Astrocyte of the cerebellum (primary cell): ENCODE measurements around the gene CFAP161.

Source experiments
- DNase-seq: peaks from one replicate; pipeline ENCODE4 v3.0.0-alpha.2; 2011; ENCODE audit warnings: low read depth
- H3K4me3 ChIP-seq: 2 replicates; pipeline ENCODE4 v1.5.1; 2011; ENCODE audit warnings: mild to moderate bottlenecking, low read depth, low read length, moderate library complexity
- CTCF ChIP-seq: IDR thresholded peaks from 2 replicates; pipeline ENCODE4 v1.5.1; 2012; ENCODE audit warnings: low read length, low read depth, moderate library complexity, mild to moderate bottlenecking; ENCODE audit errors: missing control alignments
- in situ Hi-C: cut with HindIII; loops from 2 replicates; pipeline ENCODE4 v1.10.0; 2017; ENCODE audit warnings: low sequenced_read_pairs

CFAP161 gene

GRCh38 chr15:81161160-81161673 lies 27.1 kb downstream of the CFAP161 start:
- no peak overlapping the region for H3K4me3 ChIP-seq
- in situ Hi-C loops = no loop called here
- no peak for DNase-seq
- TF ChIP-seq CTCF = no peak

DNA sequence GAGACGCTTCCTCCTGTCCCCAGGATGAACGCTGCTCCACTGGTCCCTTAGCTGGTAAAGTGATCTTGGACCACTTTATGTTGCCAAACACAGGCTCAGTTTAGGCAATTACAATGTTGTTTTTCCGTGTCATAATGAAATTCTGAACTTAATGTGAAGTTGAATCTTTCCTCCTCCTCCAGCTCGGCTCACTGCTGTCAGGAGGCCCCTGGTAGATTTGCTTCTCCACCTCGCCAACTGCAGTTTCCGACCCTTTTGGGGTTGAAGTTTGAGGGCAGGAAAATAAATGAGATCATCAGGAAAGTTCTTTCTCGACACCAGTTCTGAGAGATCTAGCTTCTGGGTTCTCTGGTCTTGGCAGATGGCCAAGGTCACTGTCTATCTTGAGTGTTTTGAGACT lies 27.8 kb downstream of the CFAP161 start:
- in situ Hi-C loops = no loop called here

GRCh38 chr15:81163961-81164800 lies 30.1 kb downstream of the CFAP161 start:
- peak; percentile 4 for TF ChIP-seq CTCF
- no peak overlapping the region for H3K4me3 ChIP-seq
- in situ Hi-C loops = no loop called here
- peak; percentile 33 for DNase-seq

More for the DNA sequence above, 27.8 kb downstream of the CFAP161 start:
- no peak for TF ChIP-seq CTCF
- no peak for DNase-seq
- H3K4me3 ChIP-seq = no peak overlapping the region

DNA sequence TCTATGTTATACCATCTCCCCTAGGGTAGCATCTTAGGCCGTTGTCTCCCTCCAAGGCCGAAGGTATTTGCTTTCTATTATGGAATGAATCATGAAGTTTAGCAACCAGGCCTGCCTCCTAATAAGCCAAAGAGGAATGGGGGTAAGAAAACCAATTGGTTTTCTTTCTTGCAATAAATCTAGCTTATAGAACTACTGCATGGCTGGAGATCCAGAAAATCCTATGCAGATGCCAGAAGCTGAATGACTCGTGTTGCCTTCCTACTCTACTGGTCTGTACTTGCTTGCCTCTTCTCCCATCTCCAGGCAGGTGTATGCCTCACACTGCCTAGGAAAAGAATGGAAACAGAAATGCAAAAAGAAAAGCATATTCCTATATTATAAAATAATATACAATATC lies 31.5 kb downstream of the CFAP161 start:
- no peak for TF ChIP-seq CTCF
- in situ Hi-C loops = no loop called here
- no peak for DNase-seq
- H3K4me3 ChIP-seq = no peak overlapping the region

DNA sequence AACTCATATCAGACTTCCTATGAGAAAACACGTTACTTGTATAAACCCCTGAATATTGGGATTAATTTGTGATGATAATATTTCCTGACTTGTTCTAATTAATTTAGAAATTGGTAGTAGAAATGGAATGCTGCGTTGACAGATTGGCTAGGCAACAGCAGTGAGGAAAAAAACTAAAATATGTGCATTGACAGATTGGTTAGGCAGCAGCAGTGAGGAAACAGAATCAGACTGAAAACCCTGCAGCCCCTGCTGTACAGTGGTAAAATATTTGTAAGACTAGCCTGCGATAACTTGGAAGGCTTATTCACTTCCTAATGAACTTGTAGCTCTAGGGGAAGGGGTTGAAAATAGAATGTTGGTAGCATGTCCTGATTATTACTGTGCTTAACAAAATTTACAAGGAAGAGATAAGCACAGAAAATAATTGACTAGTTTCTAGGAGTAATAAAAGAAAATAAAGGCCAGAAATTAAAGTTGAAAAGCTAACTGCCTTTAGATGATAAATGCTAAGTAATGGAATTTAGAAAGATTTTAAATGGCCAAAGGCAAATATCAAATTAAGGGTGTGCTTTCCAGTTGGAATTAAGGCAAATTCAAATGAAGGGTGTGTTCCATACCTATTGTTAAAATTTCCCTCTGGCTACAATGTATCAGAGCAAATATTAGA lies 32.7 kb downstream of the CFAP161 start:
- no peak for TF ChIP-seq CTCF
- in situ Hi-C loops = no loop called here
- no peak for DNase-seq
- no peak overlapping the region for H3K4me3 ChIP-seq

DNA sequence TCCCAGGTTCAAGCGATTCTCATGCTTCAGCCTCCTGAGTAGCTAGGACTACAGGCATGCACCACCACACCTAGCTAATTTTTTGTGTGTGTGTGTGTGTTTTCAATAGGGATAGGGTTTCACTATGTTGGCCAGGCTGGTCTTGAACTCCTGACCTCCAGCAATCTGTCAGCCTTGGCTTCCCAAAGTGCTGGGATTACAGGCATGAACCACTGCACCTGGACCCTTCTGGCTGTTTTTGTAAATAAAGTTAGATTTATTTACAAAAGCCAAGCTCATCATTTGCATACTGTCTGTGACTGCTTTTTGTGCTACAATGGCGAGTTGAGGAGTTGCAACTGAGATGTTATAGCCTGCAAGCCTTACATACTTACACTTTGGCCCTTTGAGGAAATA lies 34.1 kb downstream of the CFAP161 start:
- DNase-seq = no peak
- H3K4me3 ChIP-seq = no peak overlapping the region
- no peak for TF ChIP-seq CTCF
- in situ Hi-C loops = no loop called here
